ENCODE data around the gene NOL4L. TPM values are rescaled to one million over a fixed set of nuclear protein-coding genes. Genes with fewer than 3 reads are reported as not detected.
A peak's percentile ranks its signal among the peaks of the same experiment; 100 is the strongest.

The NOL4L gene
- total RNA-seq (2021; fragmentation: NEBNext Ultra II Directional; extraction: Animal tissue kit (Norgen Biotek cat#: 25700)): 10 to 100 TPM; 12.0 to 16.3 (median 13.2) TPM
- long read RNA-seq, full-length matches to known transcripts: 3 of 10 reads
- long read RNA-seq, partial matches to known transcripts: 0 of 10 reads
- long read RNA-seq, other reads (novel, unspliced or antisense): 7 of 10 reads

GRCh38 chr20:32585011-32585585 is at the start of gene NOL4L:
Gene NOL4L (minus strand): TSS chr20:32585333. CDS start chr20:32584890, 443 bp downstream.
- peaks cover 18% of the 10 kb centered on the region for H3K27me3 Mint-ChIP-seq (ENCODE audit: insufficient read depth)
- H3K27ac Mint-ChIP-seq: no peak within 1 kb of the TSS
- TF ChIP-seq CTCF (IDR thresholded peaks at IDR 0.05): no peak
- H3K4me1 Mint-ChIP-seq (ENCODE audit: low read depth): peaks cover 32% of the 10 kb centered on the region
- DNase-seq: no peak
- H3K36me3 Mint-ChIP-seq (ENCODE audit: low read depth): no peaks in the 10 kb centered on the region
- no peaks in the 10 kb centered on the region for H3K9me3 Mint-ChIP-seq
- H3K4me3 Mint-ChIP-seq: peak within 1 kb of the TSS; percentile 73

- no peak for DNase-seq
- TF ChIP-seq CTCF (IDR thresholded peaks at IDR 0.05): no peak
- H3K27ac Mint-ChIP-seq: no peak overlapping the region
These were observed 49.1 kb upstream of the NOL4L start for GRCh38 chr20:32634041-32634805.

GRCh38 chr20:32632461-32633354 is 47.6 kb upstream of the NOL4L start:
- H3K27ac Mint-ChIP-seq: no peak overlapping the region
- no peaks in the 10 kb centered on the region for H3K9me3 Mint-ChIP-seq
- peaks cover 9% of the 10 kb centered on the region; the same call in 1 of the 2 replicates for H3K4me1 Mint-ChIP-seq (ENCODE audit: low read depth)
- H3K27me3 Mint-ChIP-seq (ENCODE audit: insufficient read depth): peaks cover 40% of the 10 kb centered on the region
- no peak for TF ChIP-seq CTCF (IDR thresholded peaks at IDR 0.05)
- no peak for DNase-seq
- no peaks in the 10 kb centered on the region for H3K36me3 Mint-ChIP-seq (ENCODE audit: low read depth)
- no peak overlapping the region for H3K4me3 Mint-ChIP-seq

More at GRCh38 chr20:32634041-32634805, 49.1 kb upstream of the NOL4L start:
- H3K4me3 Mint-ChIP-seq: no peak overlapping the region
- no peaks in the 10 kb centered on the region for H3K36me3 Mint-ChIP-seq (ENCODE audit: low read depth)
- no peaks in the 10 kb centered on the region for H3K9me3 Mint-ChIP-seq
- peaks cover 8% of the 10 kb centered on the region; the same call in 1 of the 2 replicates for H3K4me1 Mint-ChIP-seq (ENCODE audit: low read depth)
- peaks cover 52% of the 10 kb centered on the region for H3K27me3 Mint-ChIP-seq (ENCODE audit: insufficient read depth)

GRCh38 chr20:32631933-32632460 is 46.9 kb upstream of the NOL4L start:
- Mint-ChIP-seq H3K4me1 (ENCODE audit: low read depth) (peaks cover 13% of the 10 kb centered on the region; the same call in 1 of the 2 replicates), H3K4me3 (no peak overlapping the region), H3K27me3 (ENCODE audit: insufficient read depth) (peaks cover 36% of the 10 kb centered on the region), H3K27ac (no peak overlapping the region), H3K9me3 (no peaks in the 10 kb centered on the region), H3K36me3 (ENCODE audit: low read depth) (no peaks in the 10 kb centered on the region)
- no peak for TF ChIP-seq CTCF (IDR thresholded peaks at IDR 0.05)
- no peak for DNase-seq

GRCh38 chr20:32629813-32630212 is 44.7 kb upstream of the NOL4L start:
- no peak for TF ChIP-seq CTCF (IDR thresholded peaks at IDR 0.05)
- Mint-ChIP-seq H3K4me1 (ENCODE audit: low read depth) (peaks cover 5% of the 10 kb centered on the region; the same call in 1 of the 2 replicates), H3K36me3 (ENCODE audit: low read depth) (no peaks in the 10 kb centered on the region), H3K27ac (no peak overlapping the region), H3K4me3 (no peak overlapping the region), H3K27me3 (ENCODE audit: insufficient read depth) (peaks cover 32% of the 10 kb centered on the region), H3K9me3 (no peaks in the 10 kb centered on the region)
- no peak for DNase-seq

Measured in HFFc6 (cell line).